ENCODE measurements around the gene RUFY4.
"Not testable (repeated sequence)": the region's sequence is repeated elsewhere in the genome, so short reads cannot be mapped to it uniquely, and the experiment has no call there.

Gene RUFY4, protein sequence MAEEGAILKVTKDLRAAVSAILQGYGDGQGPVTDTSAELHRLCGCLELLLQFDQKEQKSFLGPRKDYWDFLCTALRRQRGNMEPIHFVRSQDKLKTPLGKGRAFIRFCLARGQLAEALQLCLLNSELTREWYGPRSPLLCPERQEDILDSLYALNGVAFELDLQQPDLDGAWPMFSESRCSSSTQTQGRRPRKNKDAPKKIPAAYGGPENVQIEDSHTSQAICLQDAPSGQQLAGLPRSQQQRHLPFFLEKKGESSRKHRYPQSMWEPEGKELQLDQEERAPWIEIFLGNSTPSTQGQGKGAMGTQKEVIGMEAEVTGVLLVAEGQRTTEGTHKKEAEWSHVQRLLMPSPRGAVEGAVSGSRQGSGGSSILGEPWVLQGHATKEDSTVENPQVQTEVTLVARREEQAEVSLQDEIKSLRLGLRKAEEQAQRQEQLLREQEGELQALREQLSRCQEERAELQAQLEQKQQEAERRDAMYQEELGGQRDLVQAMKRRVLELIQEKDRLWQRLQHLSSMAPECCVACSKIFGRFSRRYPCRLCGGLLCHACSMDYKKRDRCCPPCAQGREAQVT

DNA sequence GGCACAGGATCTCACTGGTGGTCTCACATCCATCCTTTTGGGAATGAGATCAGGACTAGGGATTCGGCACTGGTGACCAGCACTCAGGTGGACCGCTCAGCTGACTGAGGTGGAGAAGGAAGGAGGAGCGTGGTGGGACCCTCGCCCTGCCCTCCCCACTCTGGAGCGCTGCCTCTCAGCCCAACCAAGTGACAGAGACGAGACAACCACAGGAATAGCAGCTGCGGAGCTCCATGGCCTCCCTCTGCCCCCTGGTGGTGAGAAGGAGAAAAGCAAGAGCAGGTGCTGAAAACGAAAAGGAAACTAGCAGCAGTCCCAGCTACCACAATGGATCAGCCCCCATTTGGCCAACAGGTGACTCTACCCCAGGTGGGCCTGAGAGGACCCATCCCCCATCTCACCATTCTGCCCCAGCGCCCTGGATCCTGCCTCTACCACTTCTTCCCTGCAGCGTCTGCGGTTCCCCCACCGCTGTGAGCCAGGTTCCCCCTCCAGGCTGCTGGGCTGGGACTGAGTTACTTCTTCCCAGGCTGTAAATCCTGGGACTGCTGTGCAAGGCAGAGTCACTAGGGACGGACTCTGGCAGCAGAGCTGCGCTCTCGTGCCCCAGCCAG, at the start of gene RUFY4:
Gene RUFY4 (plus strand): TSS at position 533 of the 614 bp plus-strand sequence. CDS start 1,353 bp downstream, outside the sequence.
- peak; percentile 65 for DNase-seq (ENCODE audit: low read depth)
- TF ChIP-seq, protein P1, sequence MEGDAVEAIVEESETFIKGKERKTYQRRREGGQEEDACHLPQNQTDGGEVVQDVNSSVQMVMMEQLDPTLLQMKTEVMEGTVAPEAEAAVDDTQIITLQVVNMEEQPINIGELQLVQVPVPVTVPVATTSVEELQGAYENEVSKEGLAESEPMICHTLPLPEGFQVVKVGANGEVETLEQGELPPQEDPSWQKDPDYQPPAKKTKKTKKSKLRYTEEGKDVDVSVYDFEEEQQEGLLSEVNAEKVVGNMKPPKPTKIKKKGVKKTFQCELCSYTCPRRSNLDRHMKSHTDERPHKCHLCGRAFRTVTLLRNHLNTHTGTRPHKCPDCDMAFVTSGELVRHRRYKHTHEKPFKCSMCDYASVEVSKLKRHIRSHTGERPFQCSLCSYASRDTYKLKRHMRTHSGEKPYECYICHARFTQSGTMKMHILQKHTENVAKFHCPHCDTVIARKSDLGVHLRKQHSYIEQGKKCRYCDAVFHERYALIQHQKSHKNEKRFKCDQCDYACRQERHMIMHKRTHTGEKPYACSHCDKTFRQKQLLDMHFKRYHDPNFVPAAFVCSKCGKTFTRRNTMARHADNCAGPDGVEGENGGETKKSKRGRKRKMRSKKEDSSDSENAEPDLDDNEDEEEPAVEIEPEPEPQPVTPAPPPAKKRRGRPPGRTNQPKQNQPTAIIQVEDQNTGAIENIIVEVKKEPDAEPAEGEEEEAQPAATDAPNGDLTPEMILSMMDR (IDR thresholded peaks at IDR 0.05; ENCODE audit: low read length, missing control alignments): peak; percentile 66
- H3K4me3 ChIP-seq (replicated peaks; ENCODE audit: low read depth, low read length): not testable (repeated sequence)

DNA sequence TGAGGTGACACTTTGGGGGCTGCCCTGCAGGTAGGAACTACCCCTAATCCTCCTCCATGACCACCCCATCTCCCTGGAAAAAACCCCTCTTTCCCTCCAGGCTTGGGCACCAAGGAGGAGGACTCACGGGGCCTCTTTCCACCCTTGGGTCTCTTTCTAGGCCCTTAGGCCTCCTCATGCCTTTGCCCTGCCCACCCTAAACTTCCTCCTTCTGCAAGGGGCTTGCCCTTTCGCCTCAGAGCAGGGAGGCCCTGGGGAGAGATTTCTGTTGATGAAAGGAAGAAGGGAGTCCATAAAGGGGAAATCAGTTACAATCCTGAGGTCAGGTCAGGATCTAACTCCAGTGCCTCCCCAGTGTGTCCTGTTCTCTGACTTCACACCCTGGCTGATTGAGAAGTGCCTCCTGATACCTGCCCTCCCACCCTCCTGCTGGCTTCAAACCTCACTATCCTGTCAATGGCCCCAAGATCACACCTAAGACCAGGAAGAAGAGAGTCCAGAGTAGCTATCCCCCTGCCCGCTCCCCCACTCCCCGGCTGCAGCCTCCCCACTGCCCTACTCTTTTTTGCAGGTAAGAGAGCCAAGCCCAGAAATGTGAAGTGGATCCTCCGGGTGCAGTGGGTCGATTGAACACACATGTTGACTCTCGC, 49.5 kb upstream of the RUFY4 start:
- no peak for DNase-seq (ENCODE audit: low read depth)
- no peak overlapping the region for H3K4me3 ChIP-seq (replicated peaks; ENCODE audit: low read depth, low read length)
- TF ChIP-seq, protein P1 (IDR thresholded peaks at IDR 0.05; ENCODE audit: low read length, missing control alignments): no peak

DNA sequence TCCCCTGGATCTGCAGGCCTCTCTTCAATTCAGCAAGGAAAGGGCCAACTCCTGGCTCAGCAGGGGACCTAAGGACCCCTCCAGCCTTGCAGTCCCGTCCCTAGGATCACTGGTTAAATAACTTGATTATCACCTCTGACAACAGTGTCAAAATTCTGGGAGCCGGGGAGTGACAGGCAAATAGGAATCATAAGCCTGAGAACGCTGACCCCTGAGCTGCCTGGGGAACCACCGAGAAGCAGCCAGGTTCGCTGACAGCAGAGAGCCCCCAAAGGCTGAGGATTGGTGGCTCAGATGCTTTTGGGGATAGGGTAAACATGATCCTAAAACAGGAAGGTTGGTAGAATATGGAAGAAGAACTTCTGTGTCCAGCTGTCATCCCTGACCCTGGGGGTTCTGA, 48.8 kb upstream of the RUFY4 start:
- TF ChIP-seq, protein P1 (IDR thresholded peaks at IDR 0.05; ENCODE audit: low read length, missing control alignments): no peak
- no peak for DNase-seq (ENCODE audit: low read depth)

DNA sequence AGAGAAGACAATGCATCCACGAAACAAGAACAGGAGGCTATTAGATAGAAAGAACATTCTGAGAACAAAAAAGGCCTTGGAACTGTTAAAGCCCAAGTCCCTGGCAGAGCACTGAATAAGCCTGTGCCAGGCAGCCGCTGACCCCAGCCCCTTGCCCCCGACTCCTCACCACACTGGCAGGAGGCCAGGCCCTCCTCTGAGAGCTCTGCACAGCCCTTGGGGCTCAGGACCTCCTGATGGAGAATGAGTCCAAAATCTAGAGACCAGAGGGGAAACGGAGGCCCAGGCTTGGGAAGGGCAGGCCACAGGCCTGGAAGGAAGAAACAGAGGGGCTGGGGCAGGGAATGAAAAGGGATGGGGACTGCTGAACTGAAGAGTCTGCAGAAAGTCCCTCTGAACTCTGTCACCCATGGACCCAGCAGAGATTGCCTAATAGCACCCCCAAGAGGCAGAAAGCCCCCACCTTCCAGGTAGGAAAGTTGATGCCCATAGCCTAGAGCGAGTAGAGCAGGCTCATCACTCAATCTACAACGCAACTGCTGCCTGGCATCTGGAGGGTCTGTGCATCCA, 48.0 kb upstream of the RUFY4 start:
- TF ChIP-seq, protein P1 (IDR thresholded peaks at IDR 0.05; ENCODE audit: low read length, missing control alignments): no peak
- no peak for DNase-seq (ENCODE audit: low read depth)
- no peak overlapping the region for H3K4me3 ChIP-seq (replicated peaks; ENCODE audit: low read depth, low read length)

More for the DNA sequence above, 48.8 kb upstream of the RUFY4 start:
- H3K4me3 ChIP-seq (replicated peaks; ENCODE audit: low read depth, low read length): no peak overlapping the region

DNA sequence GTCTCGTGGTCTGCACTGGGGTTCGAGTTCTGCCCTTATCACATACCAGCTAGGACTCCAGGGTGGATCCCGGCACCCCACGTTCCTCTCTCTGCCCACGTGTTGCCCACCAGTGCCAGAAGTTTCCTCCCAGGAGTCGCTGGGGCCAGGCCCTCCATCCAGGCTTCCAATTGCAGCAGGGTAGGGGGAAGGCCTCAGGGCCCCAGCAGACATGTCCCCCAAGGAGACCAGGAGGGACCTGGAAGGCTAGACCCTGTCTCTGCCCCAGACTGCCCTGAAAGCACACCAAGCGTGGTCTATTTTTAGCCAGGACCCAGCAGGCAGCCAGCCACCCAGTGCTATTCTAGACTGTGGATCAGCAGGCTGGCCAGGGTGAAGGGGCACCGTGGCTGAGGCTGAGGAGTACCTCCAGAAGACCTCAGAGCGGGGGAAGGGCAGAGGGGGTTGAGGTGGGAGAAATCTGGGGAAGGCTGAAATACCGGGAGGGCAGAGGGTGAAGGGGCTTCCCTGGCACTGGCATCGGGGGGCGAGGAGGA, 47.4 kb upstream of the RUFY4 start:
- H3K4me3 ChIP-seq (replicated peaks; ENCODE audit: low read depth, low read length): no peak overlapping the region
- TF ChIP-seq, protein P1 (IDR thresholded peaks at IDR 0.05; ENCODE audit: low read length, missing control alignments): no peak

DNA sequence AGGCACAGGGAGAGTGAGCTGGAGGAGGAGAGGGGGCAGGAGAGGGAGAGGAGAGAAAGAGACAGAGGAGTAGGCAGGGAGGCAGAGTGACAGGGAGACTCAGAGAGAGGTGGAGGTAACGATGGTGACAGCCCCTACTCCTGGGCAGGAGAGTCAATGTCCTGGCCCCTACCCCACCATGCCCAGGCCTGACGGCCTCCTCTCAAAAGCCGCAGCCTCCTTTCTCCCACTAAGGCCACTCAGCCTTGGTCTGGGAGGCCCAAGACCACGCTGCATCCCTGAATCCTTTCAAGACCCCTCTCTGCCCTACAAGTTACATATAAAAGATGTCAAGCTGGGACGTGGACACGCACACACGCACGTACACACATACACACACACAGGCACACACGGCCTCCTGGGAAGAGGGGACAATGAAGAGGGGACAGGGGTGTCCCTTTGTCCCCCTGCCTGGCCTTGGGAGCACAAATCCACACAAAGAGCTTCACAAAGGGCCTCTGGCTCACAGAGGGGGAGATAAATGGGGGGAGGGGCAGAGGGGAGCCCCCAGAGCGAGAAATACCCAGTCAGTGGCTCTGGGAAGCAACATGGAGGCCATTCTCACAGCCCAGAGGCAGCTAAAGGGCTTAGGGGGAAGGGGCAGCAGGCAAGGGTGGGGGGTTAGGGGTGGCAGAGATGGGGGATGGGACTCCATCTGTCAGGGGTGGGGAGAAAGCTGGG, 46.8 kb upstream of the RUFY4 start:
- no peak overlapping the region for H3K4me3 ChIP-seq (replicated peaks; ENCODE audit: low read depth, low read length)
- TF ChIP-seq, protein P1 (IDR thresholded peaks at IDR 0.05; ENCODE audit: low read length, missing control alignments): no peak
- no peak for DNase-seq (ENCODE audit: low read depth)

More for the DNA sequence above, 47.4 kb upstream of the RUFY4 start:
- DNase-seq (ENCODE audit: low read depth): no peak

All from fibroblast of pulmonary artery (primary cell).